HEK293 (cell line): Measurements from ENCODE around the gene RPL31.

ENCODE experiments used
- SETDB1 ChIP-seq: IDR thresholded peaks from one replicate; pipeline ENCODE4 v1.6.1; 2017; ENCODE audit warnings: mild to moderate bottlenecking, low read length, moderate library complexity, mixed read lengths; ENCODE audit not compliant: insufficient read length
- YY1 ChIP-seq: fragments of 450-650 bp; formaldehyde crosslinking; IDR thresholded peaks from 2 replicates; pipeline ENCODE4 v1.5.1; 2018; ENCODE audit warnings: missing biosample characterization, missing genetic modification characterization
- ZFP41 ChIP-seq: fragments of 450-650 bp; formaldehyde crosslinking; IDR thresholded peaks from 2 replicates; pipeline ENCODE4 v1.5.1; 2016; ENCODE audit warnings: missing biosample characterization, missing genetic modification characterization, borderline replicate concordance
- ZNF114 ChIP-seq: fragments of 450-650 bp; formaldehyde crosslinking; IDR thresholded peaks from 2 replicates; pipeline ENCODE4 v1.5.0; 2017; ENCODE audit warnings: missing biosample characterization, missing genetic modification characterization
- ZNF324 ChIP-seq: fragments of 450-650 bp; formaldehyde crosslinking; IDR thresholded peaks from 2 replicates; pipeline ENCODE4 v1.5.1; 2016; ENCODE audit warnings: missing biosample characterization, missing genetic modification characterization
- ZNF530 ChIP-seq: fragments of 450-650 bp; formaldehyde crosslinking; IDR thresholded peaks from 2 replicates; pipeline ENCODE4 v1.5.1; 2016; ENCODE audit warnings: low read depth, missing biosample characterization, missing genetic modification characterization
- ZNF549 ChIP-seq: fragments of 450-650 bp; IDR thresholded peaks from 2 replicates; pipeline ENCODE4 v1.5.1; 2018; ENCODE audit warnings: missing biosample characterization, missing genetic modification characterization, mild to moderate bottlenecking, inconsistent platforms, moderate library complexity
- TF ChIP-seq, protein P1 (sequence below): fragments of 450-650 bp; formaldehyde crosslinking; IDR thresholded peaks from 2 replicates; pipeline ENCODE4 v1.5.1; 2016; ENCODE audit warnings: missing biosample characterization, missing genetic modification characterization
- TF ChIP-seq, protein P2 (sequence below): fragments of 450-650 bp; formaldehyde crosslinking; IDR thresholded peaks from 2 replicates; pipeline ENCODE4 v1.5.1; 2016; ENCODE audit warnings: missing biosample characterization, missing genetic modification characterization
- TF ChIP-seq, protein P3 (sequence below): fragments of 450-650 bp; formaldehyde crosslinking; IDR thresholded peaks from 2 replicates; pipeline ENCODE4 v1.5.1; 2016; ENCODE audit warnings: missing biosample characterization, missing genetic modification characterization
- TF ChIP-seq, protein P4 (sequence below): fragments of 450-650 bp; formaldehyde crosslinking; IDR thresholded peaks from 2 replicates; pipeline ENCODE4 v1.5.0; 2017; ENCODE audit warnings: missing biosample characterization, missing genetic modification characterization, borderline replicate concordance
- TF ChIP-seq, protein P5 (sequence below): fragments of 450-650 bp; formaldehyde crosslinking; IDR thresholded peaks from 2 replicates; pipeline ENCODE4 v1.5.1; 2016; ENCODE audit warnings: missing biosample characterization, missing genetic modification characterization
- TF ChIP-seq, protein P6 (sequence below): fragments of 450-650 bp; formaldehyde crosslinking; IDR thresholded peaks from 2 replicates; pipeline ENCODE4 v1.5.1; 2016; ENCODE audit warnings: missing biosample characterization, missing genetic modification characterization, borderline replicate concordance

DNA sequence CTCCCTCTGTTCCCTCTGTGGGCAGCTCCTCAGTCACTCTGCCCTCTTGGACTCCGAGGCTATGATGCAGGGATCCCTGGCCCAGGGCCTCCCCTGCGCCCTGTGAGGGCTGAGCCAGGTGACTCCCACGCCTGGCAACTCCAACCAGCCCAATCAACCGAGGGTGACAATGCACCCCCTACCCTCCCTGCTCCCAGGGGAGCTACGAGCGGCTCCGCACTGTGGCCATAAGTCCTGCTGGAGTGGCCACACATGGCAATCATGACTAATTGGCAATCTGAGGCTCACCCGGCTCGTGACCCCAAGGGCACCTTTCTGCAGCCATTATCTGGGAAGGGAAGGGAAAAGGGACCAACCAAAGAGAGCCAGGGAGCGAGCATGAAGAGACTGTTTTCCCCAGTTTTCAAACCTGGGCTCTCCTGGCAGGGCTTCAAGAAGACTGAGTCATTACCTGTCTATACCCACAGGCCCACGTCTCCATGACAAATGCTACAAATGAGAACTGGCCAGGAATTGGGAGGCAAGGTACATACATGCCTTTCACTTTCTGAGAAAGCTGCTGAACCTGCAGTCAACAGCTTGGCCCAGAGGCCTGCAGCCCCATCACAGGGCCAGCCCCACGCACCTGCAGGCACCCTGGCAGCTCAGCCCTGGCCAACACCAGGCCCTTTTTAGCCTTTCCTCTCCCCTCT, 45.1 kb downstream of the RPL31 start:
- TF ChIP-seq, protein P1, sequence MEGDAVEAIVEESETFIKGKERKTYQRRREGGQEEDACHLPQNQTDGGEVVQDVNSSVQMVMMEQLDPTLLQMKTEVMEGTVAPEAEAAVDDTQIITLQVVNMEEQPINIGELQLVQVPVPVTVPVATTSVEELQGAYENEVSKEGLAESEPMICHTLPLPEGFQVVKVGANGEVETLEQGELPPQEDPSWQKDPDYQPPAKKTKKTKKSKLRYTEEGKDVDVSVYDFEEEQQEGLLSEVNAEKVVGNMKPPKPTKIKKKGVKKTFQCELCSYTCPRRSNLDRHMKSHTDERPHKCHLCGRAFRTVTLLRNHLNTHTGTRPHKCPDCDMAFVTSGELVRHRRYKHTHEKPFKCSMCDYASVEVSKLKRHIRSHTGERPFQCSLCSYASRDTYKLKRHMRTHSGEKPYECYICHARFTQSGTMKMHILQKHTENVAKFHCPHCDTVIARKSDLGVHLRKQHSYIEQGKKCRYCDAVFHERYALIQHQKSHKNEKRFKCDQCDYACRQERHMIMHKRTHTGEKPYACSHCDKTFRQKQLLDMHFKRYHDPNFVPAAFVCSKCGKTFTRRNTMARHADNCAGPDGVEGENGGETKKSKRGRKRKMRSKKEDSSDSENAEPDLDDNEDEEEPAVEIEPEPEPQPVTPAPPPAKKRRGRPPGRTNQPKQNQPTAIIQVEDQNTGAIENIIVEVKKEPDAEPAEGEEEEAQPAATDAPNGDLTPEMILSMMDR (tag by site-specific recombination): no peak
- TF ChIP-seq YY1 (no peak), ZNF530 (tag by site-specific recombination) (no peak), ZNF324 (tag by site-specific recombination) (no peak), ZFP41 (tag by site-specific recombination) (no peak), SETDB1 (no peak), ZNF114 (no peak), ZNF549 (tag by site-specific recombination) (no peak)
- TF ChIP-seq, protein P2, sequence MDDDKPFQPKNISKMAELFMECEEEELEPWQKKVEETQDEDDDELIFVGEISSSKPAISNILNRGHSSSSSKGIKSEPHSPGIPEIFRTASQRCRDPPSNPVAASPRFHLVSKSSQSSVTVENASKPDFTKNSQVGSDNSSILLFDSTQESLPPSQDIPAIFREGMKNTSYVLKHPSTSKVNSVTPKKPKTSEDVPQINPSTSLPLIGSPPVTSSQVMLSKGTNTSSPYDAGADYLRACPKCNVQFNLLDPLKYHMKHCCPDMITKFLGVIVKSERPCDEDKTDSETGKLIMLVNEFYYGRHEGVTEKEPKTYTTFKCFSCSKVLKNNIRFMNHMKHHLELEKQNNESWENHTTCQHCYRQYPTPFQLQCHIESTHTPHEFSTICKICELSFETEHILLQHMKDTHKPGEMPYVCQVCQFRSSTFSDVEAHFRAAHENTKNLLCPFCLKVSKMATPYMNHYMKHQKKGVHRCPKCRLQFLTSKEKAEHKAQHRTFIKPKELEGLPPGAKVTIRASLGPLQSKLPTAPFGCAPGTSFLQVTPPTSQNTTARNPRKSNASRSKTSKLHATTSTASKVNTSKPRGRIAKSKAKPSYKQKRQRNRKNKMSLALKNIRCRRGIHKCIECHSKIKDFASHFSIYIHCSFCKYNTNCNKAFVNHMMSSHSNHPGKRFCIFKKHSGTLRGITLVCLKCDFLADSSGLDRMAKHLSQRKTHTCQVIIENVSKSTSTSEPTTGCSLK: no peak
- TF ChIP-seq, protein P3, sequence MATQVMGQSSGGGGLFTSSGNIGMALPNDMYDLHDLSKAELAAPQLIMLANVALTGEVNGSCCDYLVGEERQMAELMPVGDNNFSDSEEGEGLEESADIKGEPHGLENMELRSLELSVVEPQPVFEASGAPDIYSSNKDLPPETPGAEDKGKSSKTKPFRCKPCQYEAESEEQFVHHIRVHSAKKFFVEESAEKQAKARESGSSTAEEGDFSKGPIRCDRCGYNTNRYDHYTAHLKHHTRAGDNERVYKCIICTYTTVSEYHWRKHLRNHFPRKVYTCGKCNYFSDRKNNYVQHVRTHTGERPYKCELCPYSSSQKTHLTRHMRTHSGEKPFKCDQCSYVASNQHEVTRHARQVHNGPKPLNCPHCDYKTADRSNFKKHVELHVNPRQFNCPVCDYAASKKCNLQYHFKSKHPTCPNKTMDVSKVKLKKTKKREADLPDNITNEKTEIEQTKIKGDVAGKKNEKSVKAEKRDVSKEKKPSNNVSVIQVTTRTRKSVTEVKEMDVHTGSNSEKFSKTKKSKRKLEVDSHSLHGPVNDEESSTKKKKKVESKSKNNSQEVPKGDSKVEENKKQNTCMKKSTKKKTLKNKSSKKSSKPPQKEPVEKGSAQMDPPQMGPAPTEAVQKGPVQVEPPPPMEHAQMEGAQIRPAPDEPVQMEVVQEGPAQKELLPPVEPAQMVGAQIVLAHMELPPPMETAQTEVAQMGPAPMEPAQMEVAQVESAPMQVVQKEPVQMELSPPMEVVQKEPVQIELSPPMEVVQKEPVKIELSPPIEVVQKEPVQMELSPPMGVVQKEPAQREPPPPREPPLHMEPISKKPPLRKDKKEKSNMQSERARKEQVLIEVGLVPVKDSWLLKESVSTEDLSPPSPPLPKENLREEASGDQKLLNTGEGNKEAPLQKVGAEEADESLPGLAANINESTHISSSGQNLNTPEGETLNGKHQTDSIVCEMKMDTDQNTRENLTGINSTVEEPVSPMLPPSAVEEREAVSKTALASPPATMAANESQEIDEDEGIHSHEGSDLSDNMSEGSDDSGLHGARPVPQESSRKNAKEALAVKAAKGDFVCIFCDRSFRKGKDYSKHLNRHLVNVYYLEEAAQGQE (tag by site-specific recombination): no peak
- TF ChIP-seq, protein P4, sequence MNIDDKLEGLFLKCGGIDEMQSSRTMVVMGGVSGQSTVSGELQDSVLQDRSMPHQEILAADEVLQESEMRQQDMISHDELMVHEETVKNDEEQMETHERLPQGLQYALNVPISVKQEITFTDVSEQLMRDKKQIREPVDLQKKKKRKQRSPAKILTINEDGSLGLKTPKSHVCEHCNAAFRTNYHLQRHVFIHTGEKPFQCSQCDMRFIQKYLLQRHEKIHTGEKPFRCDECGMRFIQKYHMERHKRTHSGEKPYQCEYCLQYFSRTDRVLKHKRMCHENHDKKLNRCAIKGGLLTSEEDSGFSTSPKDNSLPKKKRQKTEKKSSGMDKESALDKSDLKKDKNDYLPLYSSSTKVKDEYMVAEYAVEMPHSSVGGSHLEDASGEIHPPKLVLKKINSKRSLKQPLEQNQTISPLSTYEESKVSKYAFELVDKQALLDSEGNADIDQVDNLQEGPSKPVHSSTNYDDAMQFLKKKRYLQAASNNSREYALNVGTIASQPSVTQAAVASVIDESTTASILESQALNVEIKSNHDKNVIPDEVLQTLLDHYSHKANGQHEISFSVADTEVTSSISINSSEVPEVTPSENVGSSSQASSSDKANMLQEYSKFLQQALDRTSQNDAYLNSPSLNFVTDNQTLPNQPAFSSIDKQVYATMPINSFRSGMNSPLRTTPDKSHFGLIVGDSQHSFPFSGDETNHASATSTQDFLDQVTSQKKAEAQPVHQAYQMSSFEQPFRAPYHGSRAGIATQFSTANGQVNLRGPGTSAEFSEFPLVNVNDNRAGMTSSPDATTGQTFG (tag by site-specific recombination): no peak
- TF ChIP-seq, protein P5, sequence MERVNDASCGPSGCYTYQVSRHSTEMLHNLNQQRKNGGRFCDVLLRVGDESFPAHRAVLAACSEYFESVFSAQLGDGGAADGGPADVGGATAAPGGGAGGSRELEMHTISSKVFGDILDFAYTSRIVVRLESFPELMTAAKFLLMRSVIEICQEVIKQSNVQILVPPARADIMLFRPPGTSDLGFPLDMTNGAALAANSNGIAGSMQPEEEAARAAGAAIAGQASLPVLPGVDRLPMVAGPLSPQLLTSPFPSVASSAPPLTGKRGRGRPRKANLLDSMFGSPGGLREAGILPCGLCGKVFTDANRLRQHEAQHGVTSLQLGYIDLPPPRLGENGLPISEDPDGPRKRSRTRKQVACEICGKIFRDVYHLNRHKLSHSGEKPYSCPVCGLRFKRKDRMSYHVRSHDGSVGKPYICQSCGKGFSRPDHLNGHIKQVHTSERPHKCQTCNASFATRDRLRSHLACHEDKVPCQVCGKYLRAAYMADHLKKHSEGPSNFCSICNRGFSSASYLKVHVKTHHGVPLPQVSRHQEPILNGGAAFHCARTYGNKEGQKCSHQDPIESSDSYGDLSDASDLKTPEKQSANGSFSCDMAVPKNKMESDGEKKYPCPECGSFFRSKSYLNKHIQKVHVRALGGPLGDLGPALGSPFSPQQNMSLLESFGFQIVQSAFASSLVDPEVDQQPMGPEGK (tag by site-specific recombination): no peak
- TF ChIP-seq, protein P6, sequence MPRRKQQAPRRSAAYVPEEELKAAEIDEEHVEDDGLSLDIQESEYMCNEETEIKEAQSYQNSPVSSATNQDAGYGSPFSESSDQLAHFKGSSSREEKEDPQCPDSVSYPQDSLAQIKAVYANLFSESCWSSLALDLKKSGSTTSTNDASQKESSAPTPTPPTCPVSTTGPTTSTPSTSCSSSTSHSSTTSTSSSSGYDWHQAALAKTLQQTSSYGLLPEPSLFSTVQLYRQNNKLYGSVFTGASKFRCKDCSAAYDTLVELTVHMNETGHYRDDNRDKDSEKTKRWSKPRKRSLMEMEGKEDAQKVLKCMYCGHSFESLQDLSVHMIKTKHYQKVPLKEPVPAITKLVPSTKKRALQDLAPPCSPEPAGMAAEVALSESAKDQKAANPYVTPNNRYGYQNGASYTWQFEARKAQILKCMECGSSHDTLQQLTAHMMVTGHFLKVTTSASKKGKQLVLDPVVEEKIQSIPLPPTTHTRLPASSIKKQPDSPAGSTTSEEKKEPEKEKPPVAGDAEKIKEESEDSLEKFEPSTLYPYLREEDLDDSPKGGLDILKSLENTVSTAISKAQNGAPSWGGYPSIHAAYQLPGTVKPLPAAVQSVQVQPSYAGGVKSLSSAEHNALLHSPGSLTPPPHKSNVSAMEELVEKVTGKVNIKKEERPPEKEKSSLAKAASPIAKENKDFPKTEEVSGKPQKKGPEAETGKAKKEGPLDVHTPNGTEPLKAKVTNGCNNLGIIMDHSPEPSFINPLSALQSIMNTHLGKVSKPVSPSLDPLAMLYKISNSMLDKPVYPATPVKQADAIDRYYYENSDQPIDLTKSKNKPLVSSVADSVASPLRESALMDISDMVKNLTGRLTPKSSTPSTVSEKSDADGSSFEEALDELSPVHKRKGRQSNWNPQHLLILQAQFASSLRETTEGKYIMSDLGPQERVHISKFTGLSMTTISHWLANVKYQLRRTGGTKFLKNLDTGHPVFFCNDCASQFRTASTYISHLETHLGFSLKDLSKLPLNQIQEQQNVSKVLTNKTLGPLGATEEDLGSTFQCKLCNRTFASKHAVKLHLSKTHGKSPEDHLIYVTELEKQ (tag by site-specific recombination): no peak
